Stomach (tissue), 9 donors: ENCODE measurements around the gene APRT. TPM values are rescaled to one million over a fixed set of nuclear protein-coding genes. Genes with fewer than 3 reads are reported as not detected.

Source experiments
- DNase-seq, 2 donors: peaks; one replicate each; pipeline versions ENCODE4 v3.0.0 to v3.0.0-alpha.2; 2013 to 2019
- H3K27ac ChIP-seq, 5 donors: fragments of 200-600 bp in 4 of 5; sonication (generic) in 4 of 5; one replicate each; pipeline ENCODE4 v1.5.1; 2013 to 2019; ENCODE audit warnings: mild to moderate bottlenecking in 1 of 5, moderate library complexity in 1 of 5
- H3K27me3 ChIP-seq, 3 donors: fragments of 200-600 bp; sonication (generic); one replicate each; pipeline ENCODE4 v1.5.1; 2017 to 2019; ENCODE audit warnings: mixed run types in 1 of 3
- H3K36me3 ChIP-seq, 4 donors: fragments of 200-600 bp; sonication (generic); 1 replicate in 3 of 4; 2 replicates in 1 of 4; pipeline ENCODE4 v1.5.1; 2016 to 2019
- H3K4me1 ChIP-seq, 4 donors: fragments of 200-600 bp; sonication (generic); one replicate each; pipeline ENCODE4 v1.5.1; 2016 to 2019
- H3K4me3 ChIP-seq, 4 donors: fragments of 200-600 bp; sonication (generic) in 3 of 4; one replicate each; pipeline ENCODE4 v1.5.1; 2016 to 2019; ENCODE audit warnings: mild to moderate bottlenecking in 1 of 4
- H3K9me3 ChIP-seq, 4 donors: fragments of 200-600 bp; sonication (generic); one replicate each; pipeline ENCODE4 v1.5.1; 2016 to 2019
- EP300 ChIP-seq: sonication (generic); formaldehyde crosslinking; IDR thresholded peaks from one replicate; pipeline ENCODE4 v1.6.1; 2017; ENCODE audit warnings: antibody characterized with exemption
- POLR2A ChIP-seq, 4 donors: fragments of 450-650 bp; IDR thresholded peaks; one replicate each; pipeline ENCODE4 v1.6.1; 2016; ENCODE audit warnings: antibody characterized with exemption in 4 of 4, control low read depth in 2 of 4, mild to moderate bottlenecking in 1 of 4, moderate library complexity in 1 of 4
- POLR2AphosphoS5 ChIP-seq, 3 donors: sonication (generic); formaldehyde crosslinking; IDR thresholded peaks; one replicate each; pipeline ENCODE4 v1.6.1; 2016; ENCODE audit warnings: antibody characterized with exemption in 3 of 3
- WGBS, 5 donors: extraction: QIAGEN DNeasy Blood & Tissue Kit in 3 of 5; methylation state at CpG; one replicate each; pipeline versions ENCODE4 v1.1.5 to v1.1.7; 2013 to 2018; 5-methylcytosine and 5-hydroxymethylcytosine counted together
- intact Hi-C: fragments of 100-400 bp; cut with DNase I; formaldehyde crosslinking; loops from one replicate; pipeline ENCODE4 v1.15.1; 2023; ENCODE audit warnings: low total_unique reads
- polyA plus RNA-seq, 3 donors: library from polyadenylated mRNA; stranded (reverse); fragments of 200-250 nt; gene quantifications; one replicate each; pipeline ENCODE4 v1.2.3, GENCODE V29; 2013
- total RNA-seq, 5 donors: library from RNA; depleted of rRNA; stranded (reverse); fragments of >200 nt; gene quantifications; one replicate each; pipeline versions ENCODE4 v1.1.0 to v1.2.3, GENCODE V29; 2014 to 2016
- TF ChIP-seq, protein P1 (sequence below), 7 experiments: fragments of 450-650 bp in 4 of 7; fragments of 200-600 bp in 3 of 7; sonication (generic) in 3 of 7; IDR thresholded peaks; one replicate each; pipeline ENCODE4 v1.5.1; 2016 to 2019; ENCODE audit warnings: antibody characterized with exemption in 7 of 7, control low read depth in 2 of 7, mild to moderate bottlenecking in 1 of 7
- donor health status: healthy with polysubstance abuse.
- donor health status: Bipolar disorder and iron deficiency.
- donor health status: healthy.

APRT gene
- total and polyA plus RNA-seq, 8 donors, result 18.1 to 340 (median 232) TPM

DNA sequence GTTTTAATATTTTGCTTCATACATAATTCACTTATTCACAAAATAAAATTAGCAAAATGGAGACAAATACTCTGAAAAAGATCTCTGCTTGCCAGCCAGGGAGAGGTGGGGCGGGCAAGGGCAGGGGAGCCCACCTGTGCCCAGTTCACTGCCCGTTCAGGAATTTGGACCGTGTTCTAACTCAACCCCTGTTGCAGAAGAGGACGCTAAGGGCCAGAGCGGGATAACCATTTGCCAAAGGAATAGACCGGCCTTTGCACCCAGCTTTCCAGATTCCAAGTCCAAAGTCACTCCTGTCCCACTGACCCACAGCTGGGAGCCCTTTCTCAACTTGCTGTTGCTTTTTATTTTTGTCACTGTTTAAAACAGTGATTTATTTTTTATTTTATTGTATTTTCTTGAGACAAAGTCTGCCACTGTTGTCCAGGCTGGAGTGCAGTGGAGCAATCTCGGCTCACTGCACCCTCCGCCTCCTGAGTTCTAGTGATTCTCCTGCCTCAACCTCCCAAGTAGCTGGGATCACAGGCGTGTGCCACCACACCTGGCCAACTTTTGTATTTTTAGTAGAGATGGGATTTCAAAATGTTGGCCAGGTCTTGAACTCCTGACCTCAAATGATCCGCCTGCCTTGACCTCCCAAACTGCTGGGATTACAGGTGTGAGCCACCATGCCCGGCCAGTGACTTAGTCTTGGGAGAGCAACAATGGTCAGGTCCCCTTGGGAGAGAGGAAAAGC is 24.0 kb downstream of the APRT start:
- no peak overlapping the region for H3K27ac ChIP-seq
- TF ChIP-seq EP300, result no peak
- TF ChIP-seq POLR2A (IDR thresholded peaks at IDR 0.05), result no peak
- no peak for TF ChIP-seq POLR2AphosphoS5 (IDR thresholded peaks at IDR 0.05)
- TF ChIP-seq, protein P1, sequence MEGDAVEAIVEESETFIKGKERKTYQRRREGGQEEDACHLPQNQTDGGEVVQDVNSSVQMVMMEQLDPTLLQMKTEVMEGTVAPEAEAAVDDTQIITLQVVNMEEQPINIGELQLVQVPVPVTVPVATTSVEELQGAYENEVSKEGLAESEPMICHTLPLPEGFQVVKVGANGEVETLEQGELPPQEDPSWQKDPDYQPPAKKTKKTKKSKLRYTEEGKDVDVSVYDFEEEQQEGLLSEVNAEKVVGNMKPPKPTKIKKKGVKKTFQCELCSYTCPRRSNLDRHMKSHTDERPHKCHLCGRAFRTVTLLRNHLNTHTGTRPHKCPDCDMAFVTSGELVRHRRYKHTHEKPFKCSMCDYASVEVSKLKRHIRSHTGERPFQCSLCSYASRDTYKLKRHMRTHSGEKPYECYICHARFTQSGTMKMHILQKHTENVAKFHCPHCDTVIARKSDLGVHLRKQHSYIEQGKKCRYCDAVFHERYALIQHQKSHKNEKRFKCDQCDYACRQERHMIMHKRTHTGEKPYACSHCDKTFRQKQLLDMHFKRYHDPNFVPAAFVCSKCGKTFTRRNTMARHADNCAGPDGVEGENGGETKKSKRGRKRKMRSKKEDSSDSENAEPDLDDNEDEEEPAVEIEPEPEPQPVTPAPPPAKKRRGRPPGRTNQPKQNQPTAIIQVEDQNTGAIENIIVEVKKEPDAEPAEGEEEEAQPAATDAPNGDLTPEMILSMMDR (IDR thresholded peaks at IDR 0.05), result no peak
- peaks cover 16 to 52% (median 30%) of the 10 kb centered on the region in 4 donors for H3K4me1 ChIP-seq
- intact Hi-C loops, result loop anchor here (5.0 kb wide), 1 partner anchor 45 kb away; no protein-coding TSS in a partner anchor
- DNase-seq, result no peak
- peaks cover 0 to 26% (median 15%) of the 10 kb centered on the region in 3 donors for H3K27me3 ChIP-seq
- no peaks in the 10 kb centered on the region for H3K9me3 ChIP-seq
- H3K4me3 ChIP-seq, result no peak overlapping the region
- no peaks in the 10 kb centered on the region for H3K36me3 ChIP-seq
- WGBS, 5 donors, result 84 to 89% (median 86%) methylated on average over 11 of the region's 11 CpGs

DNA sequence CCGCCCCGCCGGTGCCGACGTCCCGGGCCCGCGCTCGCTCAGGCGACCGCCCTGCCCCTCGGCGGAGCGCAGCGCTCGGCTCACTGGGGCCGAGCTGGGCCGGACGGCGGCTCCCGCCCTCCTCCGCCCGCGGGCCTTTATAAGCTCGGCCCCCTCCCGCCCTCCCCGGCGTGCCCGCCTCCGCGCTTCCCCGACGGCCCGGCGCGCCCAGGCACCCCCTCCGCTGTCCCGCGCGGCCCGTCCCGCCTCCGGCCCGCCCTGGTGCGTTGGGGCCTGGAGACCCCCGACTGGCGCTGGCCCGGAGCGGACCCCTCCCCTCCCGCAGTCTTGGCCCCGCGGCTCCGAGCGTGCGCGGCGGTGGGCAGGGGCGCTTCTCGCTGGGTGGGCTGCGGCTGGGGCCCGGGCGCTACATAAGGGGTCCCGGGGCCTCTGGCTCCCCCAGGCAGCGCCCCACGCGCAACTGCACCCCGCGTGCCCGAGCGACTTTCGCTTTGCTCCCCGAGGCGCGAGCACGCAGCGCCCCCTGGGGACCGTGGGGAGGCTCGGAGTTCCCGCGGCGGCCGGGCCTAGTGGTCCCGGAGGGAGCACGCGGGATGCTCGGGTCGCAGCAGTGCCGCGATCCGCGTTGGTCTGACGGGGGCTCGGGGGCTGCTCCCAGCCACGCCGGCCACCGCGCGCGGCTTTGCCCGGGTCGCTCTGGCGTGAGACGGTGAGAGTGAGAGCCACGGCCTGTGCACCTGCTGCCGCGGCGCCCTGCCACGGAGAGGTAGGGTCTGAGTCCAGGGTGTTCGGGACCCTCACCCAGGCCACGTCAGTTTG is 26.4 kb downstream of the APRT start, which contains the start of gene PIEZO1:
PIEZO1 (minus strand) TSS at position 115 of the 819 bp plus-strand sequence. CDS start 256 bp downstream, outside the sequence.
- TF ChIP-seq EP300 (no peak), POLR2A (IDR thresholded peaks at IDR 0.05) (no peak), POLR2AphosphoS5 (IDR thresholded peaks at IDR 0.05) (peak; percentile 20 to 84 (median 81))
- TF ChIP-seq, protein P1 (IDR thresholded peaks at IDR 0.05), result peak in 6 of 7 experiments; percentile 18 to 92 (median 86)
- peak; percentile 82 to 91 for DNase-seq
- intact Hi-C loops, result loop anchor here (5.0 kb wide), 1 partner anchor 43 kb away; no protein-coding TSS in a partner anchor
- Histone ChIP-seq H3K27ac (peak within 1 kb of the TSS; percentile 83 to 98 (median 90)), H3K27me3 (peaks cover 0 to 4% (median 0%) of the 10 kb centered on the region in 3 donors), H3K4me3 (peak within 1 kb of the TSS; percentile 70 to 89 (median 80)), H3K4me1 (peaks cover 40 to 57% (median 47%) of the 10 kb centered on the region in 4 donors), H3K9me3 (no peaks in the 10 kb centered on the region), H3K36me3 (no peaks in the 10 kb centered on the region)
- WGBS, 5 donors, result 4 to 51% (median 5%) methylated on average over 6 to 110 of the region's 110 CpGs

DNA sequence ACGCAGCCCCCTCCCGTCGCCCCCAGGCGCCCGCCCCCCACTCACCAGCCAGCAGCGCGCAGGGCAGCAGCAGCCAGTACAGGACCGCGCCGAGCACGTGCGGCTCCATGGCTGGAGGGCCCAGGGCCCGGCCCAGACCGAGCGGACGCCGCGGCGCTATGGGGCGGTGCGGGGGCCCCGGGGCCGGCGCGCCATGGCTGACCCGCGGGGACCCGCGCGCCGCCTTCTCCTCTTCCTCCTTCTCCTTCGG is 26.9 kb downstream of the APRT start:
- 0 to 1% (median 0%) methylated on average over 4 to 32 of the region's 32 CpGs for WGBS, 5 donors
- Histone ChIP-seq H3K27ac (peak overlapping the region; percentile 72 to 98 (median 90)), H3K36me3 (no peaks in the 10 kb centered on the region), H3K4me1 (peaks cover 46 to 57% (median 51%) of the 10 kb centered on the region in 4 donors), H3K9me3 (no peaks in the 10 kb centered on the region), H3K4me3 (peak overlapping the region; percentile 70 to 89 (median 80)), H3K27me3 (no peaks in the 10 kb centered on the region)
- DNase-seq, result no peak
- intact Hi-C loops, result loop anchor here (5.0 kb wide), 1 partner anchor 42 kb away; no protein-coding TSS in a partner anchor
- TF ChIP-seq, protein P1 (IDR thresholded peaks at IDR 0.05), result no peak
- no peak for TF ChIP-seq POLR2AphosphoS5 (IDR thresholded peaks at IDR 0.05)
- no peak for TF ChIP-seq POLR2A (IDR thresholded peaks at IDR 0.05)
- no peak for TF ChIP-seq EP300
